ENCODE results near the gene PAK2. TPM values are rescaled to one million over a fixed set of nuclear protein-coding genes. Genes with fewer than 3 reads are reported as not detected.
"Not testable (repeated sequence)": the region's sequence is repeated elsewhere in the genome, so short reads cannot be mapped to it uniquely, and the experiment has no call there.

PAK2 gene
- total RNA-seq, 1 donor from 2014 or later = 45.4 TPM

- ATAC-seq (no peak), DNase-seq (ENCODE audit: missing footprints) (no peak)
- intact Hi-C loops (cut with DNase I) = no loop called here
Measured at GRCh38 chr3:196726788-196727675, 12.6 kb upstream of the PAK2 start.

DNA sequence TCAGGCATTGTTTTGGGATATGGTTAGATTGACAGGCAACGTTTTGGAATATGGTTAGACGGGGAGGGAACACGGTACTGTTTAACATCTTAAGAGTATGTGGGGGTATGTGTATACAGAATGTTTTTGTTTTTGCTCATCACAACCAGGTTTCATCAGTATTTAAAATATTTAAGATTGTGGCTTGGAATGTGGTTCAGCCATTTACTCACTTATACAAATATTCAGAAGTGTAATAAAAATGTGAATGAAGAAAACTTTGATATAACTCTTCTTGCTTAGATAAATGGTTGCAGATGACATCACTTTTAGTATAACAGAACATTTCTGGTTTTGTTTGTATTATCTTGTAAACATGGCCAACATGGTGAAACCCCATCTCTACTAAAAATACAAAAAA, 3.9 kb upstream of the PAK2 start:
- intact Hi-C loops (cut with DNase I) = loop anchor here (10.0 kb wide), 1 partner anchor 209 kb away; the partner anchor contains the start of gene NCBP2
- ATAC-seq = no peak
- no peak for DNase-seq (ENCODE audit: missing footprints)

DNA sequence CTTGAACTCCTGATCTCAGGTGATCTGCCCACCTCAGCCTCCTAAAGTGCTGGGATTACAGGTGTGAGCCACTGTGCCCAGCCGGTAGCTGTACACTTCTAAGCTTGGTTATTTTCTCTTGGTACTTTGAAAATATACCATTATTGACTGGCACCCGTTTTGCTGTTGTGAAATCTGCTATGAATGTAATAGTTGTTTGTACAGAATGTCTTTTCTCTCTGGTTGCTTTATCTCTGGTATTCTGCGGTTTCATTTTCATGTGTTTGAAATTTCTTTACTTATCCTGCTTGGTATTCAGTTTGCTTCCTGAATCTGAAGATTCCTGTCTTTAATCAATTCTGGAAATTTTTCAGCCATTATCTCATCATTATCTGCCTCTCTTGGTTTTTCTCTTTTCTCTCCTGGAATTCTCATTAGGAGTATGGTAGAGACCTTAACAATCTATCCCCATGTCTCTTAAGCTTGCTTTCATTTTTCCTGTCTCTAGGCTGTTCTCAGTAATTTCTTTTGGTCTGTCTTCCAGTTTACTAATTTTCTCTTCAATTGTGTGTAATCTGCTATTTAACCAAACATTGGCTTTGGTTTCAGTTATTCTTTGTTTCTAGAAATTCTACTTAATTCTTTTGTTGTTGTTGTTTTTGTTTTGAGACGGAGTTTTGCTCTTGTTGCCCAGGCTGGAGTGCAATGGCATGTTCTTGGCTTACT, 2.8 kb upstream of the PAK2 start:
- intact Hi-C loops (cut with DNase I) = loop anchor here (10.0 kb wide), 1 partner anchor 208 kb away; the partner anchor contains the start of gene NCBP2
- ATAC-seq (no peak), DNase-seq (ENCODE audit: missing footprints) (no peak)

GRCh38 chr3:196737655-196738054, 2.0 kb upstream of the PAK2 start:
- intact Hi-C loops (cut with DNase I) = loop anchor here (10.0 kb wide), 1 partner anchor 207 kb away; the partner anchor contains the start of gene NCBP2
- ATAC-seq (no peak), DNase-seq (ENCODE audit: missing footprints) (no peak)

DNA sequence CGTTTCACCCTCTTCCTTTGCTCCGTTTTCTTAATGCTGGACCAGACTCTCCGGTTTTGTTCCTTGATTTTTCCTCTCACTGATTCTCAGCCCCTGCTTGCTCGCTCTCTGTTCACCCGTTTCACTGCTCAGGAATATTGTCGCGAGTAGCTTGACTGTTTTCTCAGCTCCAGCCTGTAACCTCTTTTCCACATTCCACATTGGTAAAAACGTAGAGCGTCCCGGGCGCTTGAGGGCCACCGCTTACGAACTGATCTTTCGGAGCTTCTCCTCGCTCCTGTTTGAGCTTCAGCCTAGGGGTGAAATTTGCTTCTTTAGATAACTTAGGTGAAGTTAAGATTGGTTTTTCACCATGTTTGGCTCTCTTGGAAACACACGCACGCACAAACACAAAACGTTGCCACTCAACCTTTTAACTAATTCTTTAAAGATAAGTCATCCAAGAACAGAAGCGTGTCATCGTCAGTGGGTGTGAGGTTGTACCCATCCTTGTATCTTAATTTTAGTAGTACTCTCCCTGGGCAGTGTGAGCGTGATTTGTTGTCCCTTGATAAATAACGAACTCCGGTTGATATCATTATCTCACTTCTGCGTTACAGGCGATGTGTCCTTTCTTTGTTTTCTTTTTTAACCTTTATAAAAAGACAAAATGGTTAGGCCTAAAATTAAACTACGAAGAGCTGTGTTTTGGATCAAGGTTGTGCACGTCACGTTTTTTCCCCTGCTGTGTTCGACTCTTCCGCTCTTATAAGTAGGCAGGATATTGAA, 1.0 kb downstream of the PAK2 start:
- DNase-seq (ENCODE audit: missing footprints) = no peak
- intact Hi-C loops (cut with DNase I) = no loop called here
- ATAC-seq = peak; percentile 7

GRCh38 chr3:196741249-196741889, 1.7 kb downstream of the PAK2 start:
- DNase-seq (ENCODE audit: missing footprints) (no peak), ATAC-seq (no peak)
- intact Hi-C loops (cut with DNase I) = no loop called here

- ATAC-seq; intact Hi-C loops (cut with DNase I); DNase-seq (ENCODE audit: missing footprints): not testable (repeated sequence)
Measured at GRCh38 chr3:196743569-196743968, 3.9 kb downstream of the PAK2 start.

GRCh38 chr3:196749125-196749524, 9.5 kb downstream of the PAK2 start:
- no peak for DNase-seq (ENCODE audit: missing footprints)
- intact Hi-C loops (cut with DNase I) = no loop called here
- no peak for ATAC-seq

- ATAC-seq (no peak), DNase-seq (ENCODE audit: missing footprints) (no peak)
- intact Hi-C loops (cut with DNase I) = no loop called here
Measured at GRCh38 chr3:196753201-196753600, 13.5 kb downstream of the PAK2 start.

DNA sequence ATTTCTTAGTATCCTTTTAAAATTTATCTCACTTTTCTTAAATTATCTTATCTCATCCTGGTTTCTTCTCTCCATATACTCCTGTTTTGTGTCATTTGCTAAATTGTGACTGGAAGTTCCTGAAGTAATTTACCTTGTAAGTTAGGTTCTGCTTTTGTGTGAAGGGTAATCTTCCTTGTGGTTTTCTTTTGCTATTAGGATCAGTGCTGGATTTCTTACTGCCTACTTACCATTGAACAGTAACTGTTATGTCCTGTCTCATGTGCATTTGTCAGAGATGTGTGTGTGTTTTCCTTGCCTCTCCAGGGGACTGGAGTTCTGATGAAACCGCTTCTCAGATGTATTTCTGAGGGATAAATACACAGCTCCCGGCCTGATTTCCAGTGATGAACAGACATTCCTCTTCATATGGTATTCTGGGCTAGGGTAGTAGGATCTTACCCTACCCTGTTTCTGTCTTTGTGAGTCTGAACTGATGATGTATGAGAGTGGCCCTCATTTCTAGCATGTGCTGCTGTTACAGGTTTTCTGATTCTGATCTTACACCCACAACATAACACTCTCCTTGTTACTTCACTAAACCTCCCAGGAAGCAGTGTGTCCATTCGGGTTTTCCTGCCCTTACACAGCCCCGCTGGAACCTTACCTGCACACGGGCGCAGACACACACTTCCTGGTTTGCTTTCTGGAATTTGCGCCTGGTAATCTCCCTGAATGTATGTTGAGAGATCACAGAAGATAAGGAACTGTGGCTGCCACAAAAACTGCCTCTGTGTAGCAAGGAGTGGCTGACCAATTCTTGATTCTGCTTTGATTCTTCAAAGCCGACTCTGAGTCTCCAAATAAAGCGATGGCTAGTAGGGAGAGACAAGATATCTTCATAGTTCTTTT, 14.7 kb downstream of the PAK2 start:
- DNase-seq (ENCODE audit: missing footprints) = no peak
- ATAC-seq = no peak
- intact Hi-C loops (cut with DNase I) = no loop called here

- no peak for ATAC-seq
- intact Hi-C loops (cut with DNase I) = no loop called here
- DNase-seq (ENCODE audit: missing footprints) = no peak
Measured at GRCh38 chr3:196756732-196757131, 17.1 kb downstream of the PAK2 start.

GRCh38 chr3:196757876-196758739, 18.5 kb downstream of the PAK2 start:
- DNase-seq (ENCODE audit: missing footprints) = no peak
- intact Hi-C loops (cut with DNase I) = no loop called here
- ATAC-seq = no peak

DNA sequence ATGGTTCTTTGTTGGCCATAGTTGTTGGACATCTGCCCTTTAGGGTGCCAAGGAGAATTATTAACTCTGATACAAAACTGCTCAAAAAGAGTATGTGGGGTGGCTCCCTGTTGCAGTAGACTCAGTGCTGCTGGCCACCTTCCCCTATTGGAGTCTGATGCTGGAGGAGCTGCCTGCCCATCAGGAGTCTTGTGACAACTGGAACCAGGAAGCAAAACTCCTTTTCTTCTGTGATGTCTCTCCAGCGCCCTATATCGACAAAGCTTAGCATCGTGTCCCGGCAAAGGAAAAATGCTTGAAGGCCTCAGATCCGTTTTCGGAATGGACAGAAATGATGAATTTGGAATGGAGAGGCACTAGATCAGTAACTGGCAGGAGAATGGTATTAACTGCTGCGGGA, 23.5 kb downstream of the PAK2 start:
- DNase-seq (ENCODE audit: missing footprints) = no peak
- no peak for ATAC-seq
- intact Hi-C loops (cut with DNase I) = no loop called here

GRCh38 chr3:196765454-196765853, 25.8 kb downstream of the PAK2 start:
- DNase-seq (ENCODE audit: missing footprints) (no peak), ATAC-seq (no peak)
- intact Hi-C loops (cut with DNase I) = no loop called here

- intact Hi-C loops (cut with DNase I) = no loop called here
- ATAC-seq = no peak
- no peak for DNase-seq (ENCODE audit: missing footprints)
Measured at GRCh38 chr3:196771067-196771466, 31.4 kb downstream of the PAK2 start.

- DNase-seq (ENCODE audit: missing footprints) = no peak
- no peak for ATAC-seq
- intact Hi-C loops (cut with DNase I) = no loop called here
Measured at GRCh38 chr3:196772102-196772501, 32.4 kb downstream of the PAK2 start.

DNA sequence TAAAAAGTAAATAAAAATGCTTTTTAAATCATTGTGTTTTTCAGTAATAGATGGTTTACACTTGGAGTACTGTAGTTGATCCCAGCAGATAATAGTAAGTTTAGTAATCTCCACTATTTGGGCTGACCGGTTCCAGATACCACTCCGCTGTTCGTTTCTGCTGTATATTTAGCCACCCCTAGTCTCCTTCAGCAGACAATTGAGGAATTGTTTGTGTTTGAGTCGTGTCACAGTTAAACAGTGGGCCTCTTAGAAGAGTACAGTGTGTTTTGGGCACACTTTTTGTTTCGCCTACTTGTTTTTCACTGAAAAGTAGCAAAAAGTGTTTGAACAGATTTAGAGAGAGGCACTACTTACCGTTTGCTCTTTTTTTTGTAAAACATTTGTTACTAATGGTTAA, 33.2 kb downstream of the PAK2 start:
- no peak for ATAC-seq

More for the DNA sequence above, 33.2 kb downstream of the PAK2 start:
- DNase-seq (ENCODE audit: missing footprints) = no peak
- intact Hi-C loops (cut with DNase I) = no loop called here
